OCI-LY7 (cell line): ENCODE results near the gene DNAJC8.

Experiments used
- EZH2phosphoT487 ChIP-seq: fragments of 200-600 bp; sonication (generic); IDR thresholded peaks from 2 replicates; pipeline ENCODE4 v1.6.1; 2018; ENCODE audit warnings: low read depth, borderline replicate concordance, mild to moderate bottlenecking, mixed run types, antibody characterized with exemption, low read length, moderate library complexity, mixed read lengths
- TF ChIP-seq, protein P1 (sequence below): fragments of 200-600 bp; sonication (generic); conservative IDR thresholded peaks from 2 replicates; pipeline ENCODE4 v1.5.1; 2014; ENCODE audit warnings: mild to moderate bottlenecking, antibody characterized with exemption, low read length, moderate library complexity, mixed read lengths

DNA sequence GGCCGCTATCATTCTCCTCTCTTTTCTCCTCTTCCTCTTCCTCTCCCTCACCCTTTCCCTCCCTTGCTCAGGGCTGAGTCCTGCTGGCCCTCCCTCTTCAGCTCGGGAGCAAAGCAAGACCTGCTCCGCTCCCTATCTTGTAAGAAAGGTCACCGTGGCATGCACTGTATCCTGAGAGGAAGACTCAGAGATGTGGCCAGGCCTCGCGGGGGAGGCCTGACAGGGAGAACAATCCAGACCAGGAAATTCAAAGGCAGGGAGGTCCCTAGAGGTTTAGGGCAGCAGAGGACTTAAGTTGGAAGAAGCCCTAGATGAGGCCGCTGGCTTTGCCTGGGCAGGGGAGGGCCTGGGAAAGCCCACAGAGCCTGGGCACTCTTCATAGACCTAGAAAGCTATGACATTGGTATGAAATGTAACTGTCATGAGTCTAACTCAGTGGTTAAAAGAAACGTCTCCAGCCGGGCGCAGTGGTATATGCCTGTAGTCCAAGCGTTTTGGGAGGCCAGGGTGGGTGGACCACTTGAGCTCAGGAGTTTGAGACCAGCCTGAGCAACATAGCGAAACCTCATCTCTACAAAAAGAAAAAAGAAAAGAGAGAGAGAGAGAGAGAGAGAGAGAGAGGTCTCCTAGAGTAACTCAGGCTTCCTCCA, 41.7 kb downstream of the DNAJC8 start:
- TF ChIP-seq, protein P1, sequence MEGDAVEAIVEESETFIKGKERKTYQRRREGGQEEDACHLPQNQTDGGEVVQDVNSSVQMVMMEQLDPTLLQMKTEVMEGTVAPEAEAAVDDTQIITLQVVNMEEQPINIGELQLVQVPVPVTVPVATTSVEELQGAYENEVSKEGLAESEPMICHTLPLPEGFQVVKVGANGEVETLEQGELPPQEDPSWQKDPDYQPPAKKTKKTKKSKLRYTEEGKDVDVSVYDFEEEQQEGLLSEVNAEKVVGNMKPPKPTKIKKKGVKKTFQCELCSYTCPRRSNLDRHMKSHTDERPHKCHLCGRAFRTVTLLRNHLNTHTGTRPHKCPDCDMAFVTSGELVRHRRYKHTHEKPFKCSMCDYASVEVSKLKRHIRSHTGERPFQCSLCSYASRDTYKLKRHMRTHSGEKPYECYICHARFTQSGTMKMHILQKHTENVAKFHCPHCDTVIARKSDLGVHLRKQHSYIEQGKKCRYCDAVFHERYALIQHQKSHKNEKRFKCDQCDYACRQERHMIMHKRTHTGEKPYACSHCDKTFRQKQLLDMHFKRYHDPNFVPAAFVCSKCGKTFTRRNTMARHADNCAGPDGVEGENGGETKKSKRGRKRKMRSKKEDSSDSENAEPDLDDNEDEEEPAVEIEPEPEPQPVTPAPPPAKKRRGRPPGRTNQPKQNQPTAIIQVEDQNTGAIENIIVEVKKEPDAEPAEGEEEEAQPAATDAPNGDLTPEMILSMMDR, result no peak
- no peak for TF ChIP-seq EZH2phosphoT487
